ENCODE results near the gene KAZN.

The KAZN gene

GRCh38 chr1:14987829-14988603, 389.5 kb downstream of the KAZN start:
- Histone ChIP-seq H3K36me3 (ENCODE audit: control insufficient read depth in 1 of 2, insufficient read depth in 2 of 2, low read depth in 1 of 2, low read length in 2 of 2) (peaks cover 0 to 18% of the 10 kb centered on the region in 2 experiments), H2AK5ac (ENCODE audit: low read length, severe bottlenecking) (no peak overlapping the region), H3K27ac (ENCODE audit: low read length, poor library complexity, severe bottlenecking) (no peak overlapping the region), H2BK5ac (ENCODE audit: low read depth, low read length, poor library complexity, severe bottlenecking) (no peak overlapping the region), H4K8ac (ENCODE audit: low read length) (peak overlapping the region; percentile 56), H4K91ac (ENCODE audit: low read length) (no peak overlapping the region), H3K14ac (ENCODE audit: low read length in 2 of 2) (no peak overlapping the region), H3K79me1 (replicated peaks; ENCODE audit: low read length, poor library complexity, severe bottlenecking) (peaks cover 39% of the 10 kb centered on the region), H3K18ac (ENCODE audit: low read depth in 1 of 2, low read length in 2 of 2) (peak overlapping the region in 1 of 2 experiments; percentile 70), H3K4me2 (ENCODE audit: low read length, poor library complexity, severe bottlenecking) (no peak overlapping the region), H3K9me3 (ENCODE audit: control insufficient read depth, low read length) (no peaks in the 10 kb centered on the region), H2AFZ (ENCODE audit: low read depth, low read length) (no peak overlapping the region), H2BK12ac (ENCODE audit: low read length in 2 of 2) (no peak overlapping the region), H3K9ac (ENCODE audit: low read length) (peak overlapping the region; percentile 42), H2BK120ac (ENCODE audit: low read depth, low read length) (peak overlapping the region; percentile 88), H3K4me1 (ENCODE audit: control insufficient read depth, insufficient read depth, low read depth, low read length) (peaks cover 8% of the 10 kb centered on the region), H2BK15ac (ENCODE audit: low read depth, poor library complexity, severe bottlenecking) (peak overlapping the region; percentile 54), H3K4ac (ENCODE audit: low read depth in 1 of 2, low read length in 2 of 2) (no peak overlapping the region), H3K4me3 (ENCODE audit: insufficient read depth in 1 of 2, low read depth in 1 of 2, low read length in 2 of 2) (peak overlapping the region in 1 of 2 experiments; percentile 33), H3K23ac (ENCODE audit: low read length in 2 of 2) (no peak overlapping the region), H3K27me3 (ENCODE audit: control insufficient read depth in 1 of 2, insufficient read depth in 1 of 2, low read length in 2 of 2) (no peaks in the 10 kb centered on the region)
- 81% methylated on average over 16 of the region's 16 CpGs for WGBS
- peak; percentile 22 for DNase-seq

- Histone ChIP-seq H2BK120ac (ENCODE audit: low read depth, low read length) (no peak overlapping the region), H2BK12ac (ENCODE audit: low read length in 2 of 2) (peak overlapping the region in 1 of 2 experiments; percentile 25), H3K4ac (ENCODE audit: low read depth in 1 of 2, low read length in 2 of 2) (no peak overlapping the region), H2AFZ (ENCODE audit: low read depth, low read length) (no peak overlapping the region), H2AK5ac (ENCODE audit: low read length, severe bottlenecking) (no peak overlapping the region), H3K4me3 (ENCODE audit: insufficient read depth in 1 of 2, low read depth in 1 of 2, low read length in 2 of 2) (peak overlapping the region in 1 of 2 experiments; percentile 33), H3K27me3 (ENCODE audit: control insufficient read depth in 1 of 2, insufficient read depth in 1 of 2, low read length in 2 of 2) (no peaks in the 10 kb centered on the region), H2BK15ac (ENCODE audit: low read depth, poor library complexity, severe bottlenecking) (peak overlapping the region; percentile 8), H3K27ac (ENCODE audit: low read length, poor library complexity, severe bottlenecking) (no peak overlapping the region), H3K79me1 (replicated peaks; ENCODE audit: low read length, poor library complexity, severe bottlenecking) (peaks cover 36% of the 10 kb centered on the region), H3K9ac (ENCODE audit: low read length) (peak overlapping the region; percentile 42), H3K18ac (ENCODE audit: low read depth in 1 of 2, low read length in 2 of 2) (no peak overlapping the region), H4K91ac (ENCODE audit: low read length) (no peak overlapping the region), H3K4me2 (ENCODE audit: low read length, poor library complexity, severe bottlenecking) (no peak overlapping the region), H4K8ac (ENCODE audit: low read length) (no peak overlapping the region), H3K14ac (ENCODE audit: low read length in 2 of 2) (no peak overlapping the region), H3K4me1 (ENCODE audit: control insufficient read depth, insufficient read depth, low read depth, low read length) (peaks cover 8% of the 10 kb centered on the region), H3K23ac (ENCODE audit: low read length in 2 of 2) (no peak overlapping the region), H3K9me3 (ENCODE audit: control insufficient read depth, low read length) (no peaks in the 10 kb centered on the region), H2BK5ac (ENCODE audit: low read depth, low read length, poor library complexity, severe bottlenecking) (no peak overlapping the region), H3K36me3 (ENCODE audit: control insufficient read depth in 1 of 2, insufficient read depth in 2 of 2, low read depth in 1 of 2, low read length in 2 of 2) (peaks cover 0 to 15% of the 10 kb centered on the region in 2 experiments)
- 95% methylated on average over 8 of the region's 8 CpGs for WGBS
- DNase-seq: no peak
Measured at GRCh38 chr1:14988636-14989035, 390.2 kb downstream of the KAZN start.

GRCh38 chr1:14989931-14990728, 391.6 kb downstream of the KAZN start:
- Histone ChIP-seq H3K27ac (ENCODE audit: low read length, poor library complexity, severe bottlenecking) (no peak overlapping the region), H3K23ac (ENCODE audit: low read length in 2 of 2) (no peak overlapping the region), H3K9ac (ENCODE audit: low read length) (no peak overlapping the region), H3K9me3 (ENCODE audit: control insufficient read depth, low read length) (no peaks in the 10 kb centered on the region), H3K18ac (ENCODE audit: low read depth in 1 of 2, low read length in 2 of 2) (no peak overlapping the region), H3K4me2 (ENCODE audit: low read length, poor library complexity, severe bottlenecking) (no peak overlapping the region), H2AFZ (ENCODE audit: low read depth, low read length) (no peak overlapping the region), H3K4ac (ENCODE audit: low read depth in 1 of 2, low read length in 2 of 2) (no peak overlapping the region), H3K79me1 (replicated peaks; ENCODE audit: low read length, poor library complexity, severe bottlenecking) (peaks cover 35% of the 10 kb centered on the region), H2AK5ac (ENCODE audit: low read length, severe bottlenecking) (no peak overlapping the region), H3K14ac (ENCODE audit: low read length in 2 of 2) (no peak overlapping the region), H4K8ac (ENCODE audit: low read length) (no peak overlapping the region), H2BK5ac (ENCODE audit: low read depth, low read length, poor library complexity, severe bottlenecking) (no peak overlapping the region), H2BK12ac (ENCODE audit: low read length in 2 of 2) (no peak overlapping the region), H3K27me3 (ENCODE audit: control insufficient read depth in 1 of 2, insufficient read depth in 1 of 2, low read length in 2 of 2) (no peaks in the 10 kb centered on the region), H2BK15ac (ENCODE audit: low read depth, poor library complexity, severe bottlenecking) (no peak overlapping the region), H2BK120ac (ENCODE audit: low read depth, low read length) (no peak overlapping the region), H3K4me3 (ENCODE audit: insufficient read depth in 1 of 2, low read depth in 1 of 2, low read length in 2 of 2) (no peak overlapping the region), H3K36me3 (ENCODE audit: control insufficient read depth in 1 of 2, insufficient read depth in 2 of 2, low read depth in 1 of 2, low read length in 2 of 2) (peaks cover 0 to 23% of the 10 kb centered on the region in 2 experiments), H4K91ac (ENCODE audit: low read length) (no peak overlapping the region), H3K4me1 (ENCODE audit: control insufficient read depth, insufficient read depth, low read depth, low read length) (peaks cover 13% of the 10 kb centered on the region)
- WGBS: 88% methylated on average over 11 of the region's 12 CpGs
- DNase-seq: no peak

- H2AFZ ChIP-seq (ENCODE audit: low read depth, low read length): no peak overlapping the region
- no peak overlapping the region for H2BK120ac ChIP-seq (ENCODE audit: low read depth, low read length)
- no peak overlapping the region for H2BK12ac ChIP-seq (ENCODE audit: low read length in 2 of 2)
- no peak overlapping the region for H2BK15ac ChIP-seq (ENCODE audit: low read depth, poor library complexity, severe bottlenecking)
- no peak overlapping the region for H3K18ac ChIP-seq (ENCODE audit: low read depth in 1 of 2, low read length in 2 of 2)
- H3K4me3 ChIP-seq (ENCODE audit: insufficient read depth in 1 of 2, low read depth in 1 of 2, low read length in 2 of 2): no peak overlapping the region
- no peaks in the 10 kb centered on the region for H3K9me3 ChIP-seq (ENCODE audit: control insufficient read depth, low read length)
- H3K4me1 ChIP-seq (ENCODE audit: control insufficient read depth, insufficient read depth, low read depth, low read length): peaks cover 34% of the 10 kb centered on the region
- H3K27ac ChIP-seq (ENCODE audit: low read length, poor library complexity, severe bottlenecking): no peak overlapping the region
- no peak for DNase-seq
- no peaks in the 10 kb centered on the region for H3K27me3 ChIP-seq (ENCODE audit: control insufficient read depth in 1 of 2, insufficient read depth in 1 of 2, low read length in 2 of 2)
- H2AK5ac ChIP-seq (ENCODE audit: low read length, severe bottlenecking): no peak overlapping the region
- H3K4ac ChIP-seq (ENCODE audit: low read depth in 1 of 2, low read length in 2 of 2): no peak overlapping the region
- H4K91ac ChIP-seq (ENCODE audit: low read length): no peak overlapping the region
- no peak overlapping the region for H3K14ac ChIP-seq (ENCODE audit: low read length in 2 of 2)
- no peak overlapping the region for H3K9ac ChIP-seq (ENCODE audit: low read length)
- 89% methylated on average over 13 of the region's 13 CpGs for WGBS
- H4K8ac ChIP-seq (ENCODE audit: low read length): no peak overlapping the region
- peaks cover 23% of the 10 kb centered on the region for H3K79me1 ChIP-seq (replicated peaks; ENCODE audit: low read length, poor library complexity, severe bottlenecking)
- H3K23ac ChIP-seq (ENCODE audit: low read length in 2 of 2): no peak overlapping the region
- H2BK5ac ChIP-seq (ENCODE audit: low read depth, low read length, poor library complexity, severe bottlenecking): no peak overlapping the region
- H3K36me3 ChIP-seq (ENCODE audit: control insufficient read depth in 1 of 2, insufficient read depth in 2 of 2, low read depth in 1 of 2, low read length in 2 of 2): peaks cover 0 to 23% of the 10 kb centered on the region in 2 experiments
- no peak overlapping the region for H3K4me2 ChIP-seq (ENCODE audit: low read length, poor library complexity, severe bottlenecking)
Measured at GRCh38 chr1:14993414-14993813, 394.9 kb downstream of the KAZN start.
